ENCODE measurements around the gene PRRC2B. TPM values are rescaled to one million over a fixed set of nuclear protein-coding genes. Genes with fewer than 3 reads are reported as not detected.

Gene PRRC2B
- total and polyA plus RNA-seq, 2 of the 8 experiments (the other 6 are each of a cell fraction or from before 2014, with no cell fraction given): 37.3 to 249 TPM

GRCh38 chr9:131436865-131437271, 43.0 kb downstream of the PRRC2B start (continued):
- TF ChIP-seq HDAC2 (IDR thresholded peaks at IDR 0.05; ENCODE audit: borderline replicate concordance in 1 of 2, low read depth in 2 of 2, low read length in 2 of 2) (no peak), JUN (IDR thresholded peaks at IDR 0.05; ENCODE audit: low read depth, low read length) (no peak), KDM1A (IDR thresholded peaks at IDR 0.05; ENCODE audit: borderline replicate concordance, low read length) (no peak), KDM5A (IDR thresholded peaks at IDR 0.05; ENCODE audit: low read length) (no peak), CHD1 (IDR thresholded peaks at IDR 0.05; ENCODE audit: low read depth, low read length) (no peak), CBX8 (IDR thresholded peaks at IDR 0.05; ENCODE audit: borderline replicate concordance, low read depth, low read length) (no peak), CBX5 (IDR thresholded peaks at IDR 0.05; ENCODE audit: low read depth, low read length) (no peak), ZNF274 (IDR thresholded peaks at IDR 0.05; ENCODE audit: borderline replicate concordance, extremely low read depth, low read length) (no peak), SUZ12 (IDR thresholded peaks at IDR 0.05; ENCODE audit: low read length) (no peak), TCF12 (IDR thresholded peaks at IDR 0.05; ENCODE audit: low read depth, low read length) (peak; percentile 29; the same call in 1 of the 2 replicates), BCL11A (IDR thresholded peaks at IDR 0.05; ENCODE audit: low read depth in 2 of 2, low read length in 2 of 2) (no peak), BRCA1 (IDR thresholded peaks at IDR 0.05; ENCODE audit: low read depth, low read length) (no peak), RNF2 (IDR thresholded peaks at IDR 0.05; ENCODE audit: borderline replicate concordance, low read depth, low read length, missing control alignments, poor library complexity, severe bottlenecking) (no peak), TEAD4 (IDR thresholded peaks at IDR 0.05; ENCODE audit: low read depth, low read length) (no peak), ASH2L (IDR thresholded peaks at IDR 0.05; ENCODE audit: low read length) (peak; percentile 51)
- TF ChIP-seq, protein P1, sequence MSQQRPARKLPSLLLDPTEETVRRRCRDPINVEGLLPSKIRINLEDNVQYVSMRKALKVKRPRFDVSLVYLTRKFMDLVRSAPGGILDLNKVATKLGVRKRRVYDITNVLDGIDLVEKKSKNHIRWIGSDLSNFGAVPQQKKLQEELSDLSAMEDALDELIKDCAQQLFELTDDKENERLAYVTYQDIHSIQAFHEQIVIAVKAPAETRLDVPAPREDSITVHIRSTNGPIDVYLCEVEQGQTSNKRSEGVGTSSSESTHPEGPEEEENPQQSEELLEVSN (IDR thresholded peaks at IDR 0.05): no peak
- TF ChIP-seq, protein P2, sequence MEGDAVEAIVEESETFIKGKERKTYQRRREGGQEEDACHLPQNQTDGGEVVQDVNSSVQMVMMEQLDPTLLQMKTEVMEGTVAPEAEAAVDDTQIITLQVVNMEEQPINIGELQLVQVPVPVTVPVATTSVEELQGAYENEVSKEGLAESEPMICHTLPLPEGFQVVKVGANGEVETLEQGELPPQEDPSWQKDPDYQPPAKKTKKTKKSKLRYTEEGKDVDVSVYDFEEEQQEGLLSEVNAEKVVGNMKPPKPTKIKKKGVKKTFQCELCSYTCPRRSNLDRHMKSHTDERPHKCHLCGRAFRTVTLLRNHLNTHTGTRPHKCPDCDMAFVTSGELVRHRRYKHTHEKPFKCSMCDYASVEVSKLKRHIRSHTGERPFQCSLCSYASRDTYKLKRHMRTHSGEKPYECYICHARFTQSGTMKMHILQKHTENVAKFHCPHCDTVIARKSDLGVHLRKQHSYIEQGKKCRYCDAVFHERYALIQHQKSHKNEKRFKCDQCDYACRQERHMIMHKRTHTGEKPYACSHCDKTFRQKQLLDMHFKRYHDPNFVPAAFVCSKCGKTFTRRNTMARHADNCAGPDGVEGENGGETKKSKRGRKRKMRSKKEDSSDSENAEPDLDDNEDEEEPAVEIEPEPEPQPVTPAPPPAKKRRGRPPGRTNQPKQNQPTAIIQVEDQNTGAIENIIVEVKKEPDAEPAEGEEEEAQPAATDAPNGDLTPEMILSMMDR (IDR thresholded peaks at IDR 0.05; ENCODE audit: control extremely low read depth in 1 of 3, insufficient read depth in 1 of 3, low read depth in 1 of 3, low read length in 3 of 3): no peak

Data from H1 (cell line).